Neural cell (in vitro differentiated cells): ENCODE measurements around the gene PPM1G.

Source experiments
- CTCF ChIP-seq: fragments of 450-650 bp; IDR thresholded peaks from 2 replicates; pipeline ENCODE4 v1.5.1; 2014; ENCODE audit warnings: antibody characterized with exemption, mild to moderate bottlenecking, moderate library complexity; ENCODE audit not compliant: poor library complexity, severe bottlenecking
- EP300 ChIP-seq: fragments of 450-650 bp; conservative IDR thresholded peaks from 2 replicates; pipeline ENCODE4 v1.6.1; 2014; ENCODE audit warnings: antibody characterized with exemption, mild to moderate bottlenecking, moderate library complexity; ENCODE audit not compliant: poor library complexity, severe bottlenecking
- EZH2 ChIP-seq: fragments of 200-600, 300-800 bp; shearing (Covaris generic), sonication (generic); IDR thresholded peaks from 2 replicates; pipeline ENCODE4 v1.6.1; 2014; ENCODE audit warnings: antibody characterized with exemption, low read length, borderline replicate concordance, mild to moderate bottlenecking; ENCODE audit not compliant: insufficient read depth, poor library complexity, severe bottlenecking
- POLR2AphosphoS5 ChIP-seq: IDR thresholded peaks from 2 replicates; pipeline ENCODE4 v1.6.1; 2012
- RAD21 ChIP-seq: fragments of 450-650 bp; conservative IDR thresholded peaks from 2 replicates; pipeline ENCODE4 v1.6.1; 2014; ENCODE audit warnings: antibody characterized with exemption, mild to moderate bottlenecking, moderate library complexity
- REST ChIP-seq: IDR thresholded peaks from 2 replicates; pipeline ENCODE4 v1.6.1; 2012; ENCODE audit warnings: borderline replicate concordance
- SMC3 ChIP-seq: fragments of 450-650 bp; conservative IDR thresholded peaks from 2 replicates; pipeline ENCODE4 v1.6.1; 2014; ENCODE audit warnings: antibody characterized with exemption, mild to moderate bottlenecking, moderate library complexity; ENCODE audit not compliant: poor library complexity

DNA sequence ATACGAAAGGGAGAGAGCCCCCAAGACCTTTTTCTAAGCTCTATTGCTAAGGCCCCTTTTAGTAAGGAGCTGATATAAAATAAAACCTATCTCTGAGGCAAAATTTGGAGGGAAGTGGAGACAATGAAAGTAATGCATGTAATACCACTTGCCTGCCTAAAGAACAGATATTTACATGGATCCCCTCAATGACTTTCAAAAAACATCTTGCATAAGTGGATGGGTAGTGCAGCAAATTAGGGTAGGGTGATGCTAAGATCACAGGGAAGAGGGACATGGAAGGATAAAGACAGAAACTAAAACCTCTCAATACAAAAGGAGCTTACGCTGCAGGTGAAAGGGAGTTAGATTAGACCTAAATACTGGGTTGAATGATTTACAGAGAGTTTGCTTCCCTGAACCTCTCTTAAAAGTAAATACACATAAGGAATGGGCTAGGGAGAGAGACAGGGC, 30.0 kb downstream of the PPM1G start:
- TF ChIP-seq CTCF: no peak
- no peak for TF ChIP-seq EZH2
- TF ChIP-seq EP300: no peak
- no peak for TF ChIP-seq POLR2AphosphoS5
- no peak for TF ChIP-seq REST
- TF ChIP-seq SMC3: no peak
- no peak for TF ChIP-seq RAD21
